Measurements from ENCODE around the gene KLHDC9.
"Not testable (repeated sequence)": the region's sequence is repeated elsewhere in the genome, so short reads cannot be mapped to it uniquely, and the experiment has no call there.

KLHDC9 gene
- total RNA-seq = 0.19 to 0.87 (median 0.35) reads per million in 3 donors

GRCh38 chr1:161098210-161099068 is at the start of gene KLHDC9:
Gene KLHDC9 (plus strand): TSS chr1:161098361. CDS start chr1:161098536, 175 bp downstream.
- H3K36me3 ChIP-seq (ENCODE audit: control insufficient read depth, insufficient read depth, low read length) = peaks cover 16% of the 10 kb centered on the region
- H3K27ac ChIP-seq (ENCODE audit: insufficient read depth, low read length, poor library complexity, severe bottlenecking) = peak within 1 kb of the TSS; percentile 70
- no peaks in the 10 kb centered on the region for H3K9me3 ChIP-seq (ENCODE audit: control insufficient read depth, low read length)
- peak within 1 kb of the TSS; percentile 59 for H3K4me3 ChIP-seq (ENCODE audit: insufficient read depth, low read depth, low read length, poor library complexity, severe bottlenecking)
- no peaks in the 10 kb centered on the region for H3K27me3 ChIP-seq (replicated peaks; ENCODE audit: control insufficient read depth, insufficient read depth, low read length, poor library complexity, severe bottlenecking)
- H3K4me1 ChIP-seq (ENCODE audit: control insufficient read depth, insufficient read depth, low read length, poor library complexity, severe bottlenecking) = no peaks in the 10 kb centered on the region
- peak; percentile 59 to 71 (median 60) for DNase-seq

DNA sequence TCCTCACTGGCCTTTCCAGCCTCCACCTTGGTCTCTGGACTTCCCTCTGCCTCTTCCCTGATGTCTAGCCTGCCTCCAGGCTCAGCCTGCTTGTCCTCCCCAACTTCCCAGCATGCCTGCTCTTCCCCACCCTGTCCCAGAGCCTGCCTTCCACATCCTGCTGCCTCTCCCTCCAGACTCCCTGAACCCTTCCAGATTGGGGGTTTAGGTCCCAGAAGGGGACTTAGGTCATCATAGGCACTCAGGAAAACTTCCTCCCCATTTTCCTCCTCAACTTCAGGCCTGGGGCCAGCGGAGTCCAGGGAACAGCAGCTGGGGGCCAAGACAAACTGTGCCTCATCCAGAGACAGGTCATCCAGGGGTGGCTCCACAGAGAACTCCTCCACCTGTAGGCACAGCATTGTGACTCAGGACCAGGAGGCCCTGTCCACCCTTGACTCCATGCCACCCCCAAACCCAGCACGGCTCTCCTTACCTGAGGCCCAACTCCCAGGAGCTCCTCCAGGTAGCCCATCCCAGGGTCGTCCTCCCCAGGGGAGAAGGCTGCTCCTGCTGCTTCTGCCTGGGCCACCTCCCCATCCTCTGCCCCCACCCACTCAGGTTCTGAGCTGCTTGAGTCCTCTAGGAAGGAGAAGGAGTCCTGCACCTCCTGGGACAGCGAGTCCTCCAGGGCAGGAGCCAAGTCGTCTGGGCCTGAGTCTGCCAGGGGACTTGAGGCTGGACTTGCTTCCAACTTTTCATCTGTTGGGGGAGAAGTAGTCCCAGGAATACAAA is 49.0 kb upstream of the KLHDC9 start:
- H3K4me3 ChIP-seq (ENCODE audit: insufficient read depth, low read depth, low read length, poor library complexity, severe bottlenecking) = no peak overlapping the region
- no peaks in the 10 kb centered on the region for H3K9me3 ChIP-seq (ENCODE audit: control insufficient read depth, low read length)
- no peaks in the 10 kb centered on the region for H3K27me3 ChIP-seq (replicated peaks; ENCODE audit: control insufficient read depth, insufficient read depth, low read length, poor library complexity, severe bottlenecking)
- peak overlapping the region; percentile 11 for H3K27ac ChIP-seq (ENCODE audit: insufficient read depth, low read length, poor library complexity, severe bottlenecking)
- DNase-seq = no peak
- peaks cover 64% of the 10 kb centered on the region for H3K36me3 ChIP-seq (ENCODE audit: control insufficient read depth, insufficient read depth, low read length)
- H3K4me1 ChIP-seq (ENCODE audit: control insufficient read depth, insufficient read depth, low read length, poor library complexity, severe bottlenecking) = peaks cover 5% of the 10 kb centered on the region

DNA sequence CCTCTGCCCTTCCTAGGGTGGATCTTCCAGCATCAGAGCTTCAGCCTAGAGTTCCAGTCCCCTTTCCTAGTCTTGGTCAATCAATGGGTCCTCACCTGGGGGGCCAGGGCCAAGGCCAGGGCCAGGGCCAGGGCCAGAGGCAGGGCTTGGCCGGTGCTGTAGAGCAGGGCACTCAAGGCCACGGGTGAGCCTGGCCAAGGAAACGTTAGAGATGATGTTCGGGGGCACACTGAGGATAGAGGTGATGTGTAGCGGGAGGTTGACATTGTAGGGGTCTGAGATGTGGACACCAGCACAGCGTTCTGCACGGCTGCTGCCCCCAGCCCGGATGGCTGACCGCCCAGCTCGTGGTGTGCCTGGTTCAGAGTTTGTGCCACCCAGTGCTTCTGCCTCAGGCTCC is 46.9 kb upstream of the KLHDC9 start:
- no peak for DNase-seq
- H3K27ac ChIP-seq (ENCODE audit: insufficient read depth, low read length, poor library complexity, severe bottlenecking) = peak overlapping the region; percentile 49
- no peaks in the 10 kb centered on the region for H3K27me3 ChIP-seq (replicated peaks; ENCODE audit: control insufficient read depth, insufficient read depth, low read length, poor library complexity, severe bottlenecking)
- no peak overlapping the region for H3K4me3 ChIP-seq (ENCODE audit: insufficient read depth, low read depth, low read length, poor library complexity, severe bottlenecking)
- H3K36me3 ChIP-seq (ENCODE audit: control insufficient read depth, insufficient read depth, low read length) = peaks cover 81% of the 10 kb centered on the region
- H3K9me3 ChIP-seq (ENCODE audit: control insufficient read depth, low read length) = no peaks in the 10 kb centered on the region
- H3K4me1 ChIP-seq (ENCODE audit: control insufficient read depth, insufficient read depth, low read length, poor library complexity, severe bottlenecking) = peaks cover 4% of the 10 kb centered on the region

DNA sequence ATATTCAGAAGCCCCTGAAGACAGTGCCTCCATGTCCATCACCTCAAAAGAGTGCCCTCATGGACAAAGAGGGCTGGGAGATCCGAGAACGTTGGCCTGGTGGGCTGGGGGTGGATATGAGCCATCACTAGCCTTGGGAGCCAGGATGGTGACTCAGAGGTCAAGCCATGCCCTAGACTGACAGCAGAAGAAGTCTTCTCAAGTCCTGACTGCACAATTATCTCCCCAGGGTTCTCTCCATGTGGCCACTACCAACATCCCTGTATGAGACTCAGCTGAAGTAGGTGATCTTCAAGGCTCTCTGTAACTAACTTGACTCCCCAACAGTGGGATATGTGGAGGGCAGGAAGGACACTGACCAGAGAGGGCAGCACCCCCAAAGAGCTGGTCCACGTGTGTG is 45.3 kb upstream of the KLHDC9 start:
- Histone ChIP-seq H3K27ac (ENCODE audit: insufficient read depth, low read length, poor library complexity, severe bottlenecking) (no peak overlapping the region), H3K4me1 (ENCODE audit: control insufficient read depth, insufficient read depth, low read length, poor library complexity, severe bottlenecking) (no peaks in the 10 kb centered on the region), H3K9me3 (ENCODE audit: control insufficient read depth, low read length) (no peaks in the 10 kb centered on the region), H3K27me3 (replicated peaks; ENCODE audit: control insufficient read depth, insufficient read depth, low read length, poor library complexity, severe bottlenecking) (no peaks in the 10 kb centered on the region), H3K4me3 (ENCODE audit: insufficient read depth, low read depth, low read length, poor library complexity, severe bottlenecking) (no peak overlapping the region), H3K36me3 (ENCODE audit: control insufficient read depth, insufficient read depth, low read length) (peaks cover 89% of the 10 kb centered on the region)
- no peak for DNase-seq

DNA sequence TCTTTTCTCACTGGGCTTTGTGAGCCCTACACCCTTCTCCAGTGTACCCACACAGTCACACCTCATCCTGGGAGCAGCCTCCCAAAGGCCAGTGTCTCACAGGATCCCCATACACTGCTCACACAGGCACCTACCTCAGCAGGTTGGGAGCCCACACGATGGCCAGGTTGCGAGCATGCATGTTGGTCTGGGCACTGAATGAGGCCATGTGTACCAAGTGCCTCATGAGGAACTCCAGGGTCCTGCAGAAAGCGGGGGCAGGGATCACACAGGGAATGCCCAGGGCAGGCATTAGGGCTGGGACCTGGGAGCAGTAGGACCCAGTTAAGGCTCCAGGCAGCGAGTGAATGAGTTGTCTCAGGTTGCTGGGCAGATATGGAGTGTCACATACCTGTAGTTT is 43.9 kb upstream of the KLHDC9 start:
- H3K36me3 ChIP-seq (ENCODE audit: control insufficient read depth, insufficient read depth, low read length) = peaks cover 79% of the 10 kb centered on the region
- H3K9me3 ChIP-seq (ENCODE audit: control insufficient read depth, low read length) = no peaks in the 10 kb centered on the region
- no peak overlapping the region for H3K4me3 ChIP-seq (ENCODE audit: insufficient read depth, low read depth, low read length, poor library complexity, severe bottlenecking)
- DNase-seq = no peak
- H3K27ac ChIP-seq (ENCODE audit: insufficient read depth, low read length, poor library complexity, severe bottlenecking) = no peak overlapping the region
- H3K4me1 ChIP-seq (ENCODE audit: control insufficient read depth, insufficient read depth, low read length, poor library complexity, severe bottlenecking) = no peaks in the 10 kb centered on the region
- no peaks in the 10 kb centered on the region for H3K27me3 ChIP-seq (replicated peaks; ENCODE audit: control insufficient read depth, insufficient read depth, low read length, poor library complexity, severe bottlenecking)

DNA sequence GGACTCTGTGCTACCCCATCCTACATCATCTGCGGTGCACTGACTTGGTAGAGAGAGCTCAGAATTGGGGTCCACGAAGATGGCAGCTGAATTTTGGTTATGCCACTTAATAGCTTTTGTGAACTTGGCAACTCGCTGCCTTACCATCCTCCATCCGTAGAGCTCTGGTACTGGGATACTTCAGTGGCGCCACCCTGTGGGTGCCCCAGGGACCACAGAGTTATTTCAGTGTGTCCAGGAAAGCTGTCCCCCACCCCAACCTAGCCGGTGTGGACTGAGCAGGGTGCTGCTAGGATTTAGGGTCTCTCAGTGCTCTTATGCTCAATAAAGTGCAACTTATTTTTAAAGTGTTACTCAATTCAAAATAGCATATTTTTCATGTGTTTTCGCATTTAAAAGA is 43.4 kb upstream of the KLHDC9 start:
- no peaks in the 10 kb centered on the region for H3K9me3 ChIP-seq (ENCODE audit: control insufficient read depth, low read length)
- H3K36me3 ChIP-seq (ENCODE audit: control insufficient read depth, insufficient read depth, low read length) = peaks cover 79% of the 10 kb centered on the region
- no peak overlapping the region for H3K27ac ChIP-seq (ENCODE audit: insufficient read depth, low read length, poor library complexity, severe bottlenecking)
- no peak for DNase-seq
- H3K27me3 ChIP-seq (replicated peaks; ENCODE audit: control insufficient read depth, insufficient read depth, low read length, poor library complexity, severe bottlenecking) = no peaks in the 10 kb centered on the region
- peaks cover 4% of the 10 kb centered on the region for H3K4me1 ChIP-seq (ENCODE audit: control insufficient read depth, insufficient read depth, low read length, poor library complexity, severe bottlenecking)
- no peak overlapping the region for H3K4me3 ChIP-seq (ENCODE audit: insufficient read depth, low read depth, low read length, poor library complexity, severe bottlenecking)

DNA sequence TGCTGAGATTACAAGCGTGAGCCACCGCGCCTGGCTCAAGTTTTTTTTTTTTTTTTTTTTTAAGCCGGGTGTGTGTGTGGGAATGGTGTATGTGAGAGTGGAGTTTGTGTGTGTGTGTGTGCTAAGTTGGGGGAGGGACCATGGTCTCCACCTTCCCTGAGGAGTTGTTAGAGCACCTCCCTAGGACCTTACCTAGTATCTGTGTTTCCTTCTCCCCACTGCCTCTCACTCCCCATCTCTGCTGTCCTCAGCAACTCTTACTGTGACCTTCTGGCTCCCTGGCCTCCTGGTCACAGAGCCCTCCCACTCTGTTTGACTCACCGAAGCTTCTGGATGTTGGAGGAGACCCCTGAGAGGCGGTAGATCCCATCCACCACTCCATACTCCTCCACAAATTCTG is 38.9 kb upstream of the KLHDC9 start:
- H3K27ac ChIP-seq (ENCODE audit: insufficient read depth, low read length, poor library complexity, severe bottlenecking) = no peak overlapping the region
- no peak overlapping the region for H3K4me3 ChIP-seq (ENCODE audit: insufficient read depth, low read depth, low read length, poor library complexity, severe bottlenecking)
- peaks cover 19% of the 10 kb centered on the region for H3K4me1 ChIP-seq (ENCODE audit: control insufficient read depth, insufficient read depth, low read length, poor library complexity, severe bottlenecking)
- H3K36me3 ChIP-seq (ENCODE audit: control insufficient read depth, insufficient read depth, low read length) = peaks cover 44% of the 10 kb centered on the region
- H3K27me3 ChIP-seq (replicated peaks; ENCODE audit: control insufficient read depth, insufficient read depth, low read length, poor library complexity, severe bottlenecking) = no peaks in the 10 kb centered on the region
- DNase-seq = no peak
- no peaks in the 10 kb centered on the region for H3K9me3 ChIP-seq (ENCODE audit: control insufficient read depth, low read length)

- Histone ChIP-seq H3K4me3 (ENCODE audit: insufficient read depth, low read depth, low read length, poor library complexity, severe bottlenecking) (no peak overlapping the region), H3K36me3 (ENCODE audit: control insufficient read depth, insufficient read depth, low read length) (peaks cover 30% of the 10 kb centered on the region), H3K27me3 (replicated peaks; ENCODE audit: control insufficient read depth, insufficient read depth, low read length, poor library complexity, severe bottlenecking) (no peaks in the 10 kb centered on the region), H3K9me3 (ENCODE audit: control insufficient read depth, low read length) (no peaks in the 10 kb centered on the region), H3K4me1 (ENCODE audit: control insufficient read depth, insufficient read depth, low read length, poor library complexity, severe bottlenecking) (peaks cover 36% of the 10 kb centered on the region), H3K27ac (ENCODE audit: insufficient read depth, low read length, poor library complexity, severe bottlenecking) (no peak overlapping the region)
- DNase-seq = no peak
These were observed 36.7 kb upstream of the KLHDC9 start for GRCh38 chr1:161061419-161061818.

- peaks cover 18% of the 10 kb centered on the region for H3K36me3 ChIP-seq (ENCODE audit: control insufficient read depth, insufficient read depth, low read length)
- H3K9me3 ChIP-seq (ENCODE audit: control insufficient read depth, low read length); DNase-seq; H3K4me3 ChIP-seq (ENCODE audit: insufficient read depth, low read depth, low read length, poor library complexity, severe bottlenecking); H3K27me3 ChIP-seq (replicated peaks; ENCODE audit: control insufficient read depth, insufficient read depth, low read length, poor library complexity, severe bottlenecking): not testable (repeated sequence)
- peaks cover 54% of the 10 kb centered on the region for H3K4me1 ChIP-seq (ENCODE audit: control insufficient read depth, insufficient read depth, low read length, poor library complexity, severe bottlenecking)
- peak overlapping the region; percentile 46 for H3K27ac ChIP-seq (ENCODE audit: insufficient read depth, low read length, poor library complexity, severe bottlenecking)
These were observed 34.2 kb upstream of the KLHDC9 start for GRCh38 chr1:161063936-161064335.

- not testable (repeated sequence) for H3K27ac ChIP-seq (ENCODE audit: insufficient read depth, low read length, poor library complexity, severe bottlenecking); H3K36me3 ChIP-seq (ENCODE audit: control insufficient read depth, insufficient read depth, low read length); H3K4me3 ChIP-seq (ENCODE audit: insufficient read depth, low read depth, low read length, poor library complexity, severe bottlenecking); H3K9me3 ChIP-seq (ENCODE audit: control insufficient read depth, low read length); H3K27me3 ChIP-seq (replicated peaks; ENCODE audit: control insufficient read depth, insufficient read depth, low read length, poor library complexity, severe bottlenecking); DNase-seq
- peaks cover 62% of the 10 kb centered on the region for H3K4me1 ChIP-seq (ENCODE audit: control insufficient read depth, insufficient read depth, low read length, poor library complexity, severe bottlenecking)
These were observed 32.5 kb upstream of the KLHDC9 start for GRCh38 chr1:161065681-161066080.

All from effector memory CD4-positive, alpha-beta T cell (primary cell).